Stomach (tissue), 4 donors: Measurements from ENCODE around the gene CTIF.

Experiments
- EP300 ChIP-seq: sonication (generic); formaldehyde crosslinking; IDR thresholded peaks from one replicate; pipeline ENCODE4 v1.6.1; 2017; ENCODE audit warnings: antibody characterized with exemption
- POLR2A ChIP-seq, 4 donors: fragments of 450-650 bp; IDR thresholded peaks; one replicate each; pipeline ENCODE4 v1.6.1; 2016; ENCODE audit warnings: antibody characterized with exemption in 4 of 4, control low read depth in 2 of 4, mild to moderate bottlenecking in 1 of 4, moderate library complexity in 1 of 4
- POLR2AphosphoS5 ChIP-seq, 3 donors: sonication (generic); formaldehyde crosslinking; IDR thresholded peaks; one replicate each; pipeline ENCODE4 v1.6.1; 2016; ENCODE audit warnings: antibody characterized with exemption in 3 of 3
- TF ChIP-seq, protein P1 (sequence below), 7 experiments: fragments of 450-650 bp in 4 of 7; fragments of 200-600 bp in 3 of 7; sonication (generic) in 3 of 7; IDR thresholded peaks; one replicate each; pipeline ENCODE4 v1.5.1; 2016 to 2019; ENCODE audit warnings: antibody characterized with exemption in 7 of 7, control low read depth in 2 of 7, mild to moderate bottlenecking in 1 of 7

- TF ChIP-seq POLR2A (IDR thresholded peaks at IDR 0.05) (no peak), POLR2AphosphoS5 (IDR thresholded peaks at IDR 0.05) (no peak), EP300 (no peak)
- TF ChIP-seq, protein P1, sequence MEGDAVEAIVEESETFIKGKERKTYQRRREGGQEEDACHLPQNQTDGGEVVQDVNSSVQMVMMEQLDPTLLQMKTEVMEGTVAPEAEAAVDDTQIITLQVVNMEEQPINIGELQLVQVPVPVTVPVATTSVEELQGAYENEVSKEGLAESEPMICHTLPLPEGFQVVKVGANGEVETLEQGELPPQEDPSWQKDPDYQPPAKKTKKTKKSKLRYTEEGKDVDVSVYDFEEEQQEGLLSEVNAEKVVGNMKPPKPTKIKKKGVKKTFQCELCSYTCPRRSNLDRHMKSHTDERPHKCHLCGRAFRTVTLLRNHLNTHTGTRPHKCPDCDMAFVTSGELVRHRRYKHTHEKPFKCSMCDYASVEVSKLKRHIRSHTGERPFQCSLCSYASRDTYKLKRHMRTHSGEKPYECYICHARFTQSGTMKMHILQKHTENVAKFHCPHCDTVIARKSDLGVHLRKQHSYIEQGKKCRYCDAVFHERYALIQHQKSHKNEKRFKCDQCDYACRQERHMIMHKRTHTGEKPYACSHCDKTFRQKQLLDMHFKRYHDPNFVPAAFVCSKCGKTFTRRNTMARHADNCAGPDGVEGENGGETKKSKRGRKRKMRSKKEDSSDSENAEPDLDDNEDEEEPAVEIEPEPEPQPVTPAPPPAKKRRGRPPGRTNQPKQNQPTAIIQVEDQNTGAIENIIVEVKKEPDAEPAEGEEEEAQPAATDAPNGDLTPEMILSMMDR (IDR thresholded peaks at IDR 0.05): no peak
These were observed 305.4 kb downstream of the CTIF start for GRCh38 chr18:48844271-48844670.
